Stimulated activated effector memory CD8-positive, alpha-beta T cell treated with anti-CD3 and anti-CD28 coated beads, Interleukin-12 subunit alpha, Interleukin-12 subunit beta, amount 100 ng/mL, for 72 hours (primary cell): Measurements from ENCODE around the gene MEIOSIN.
A peak's percentile ranks its signal among the peaks of the same experiment; 100 is the strongest.
"Not testable (repeated sequence)": the region's sequence is repeated elsewhere in the genome, so short reads cannot be mapped to it uniquely, and the experiment has no call there.

Experiments used
- ATAC-seq: fragments of 150-1000 bp; cut with Tn5 transposase; 2 replicates; pipeline ENCODE4 v1.10.0; 2021
- DNase-seq, 2 donors: peaks; one replicate each; pipeline ENCODE4 v3.0.0; 2021 to 2022; ENCODE audit warnings: low spot score in 2 of 2
- H3K27ac Mint-ChIP-seq: one replicate; pipeline ENCODE4 v1.8.0; 2022; ENCODE audit warnings: mild to moderate bottlenecking, mixed read lengths
- H3K36me3 Mint-ChIP-seq: one replicate; pipeline ENCODE4 v1.8.0; 2022; ENCODE audit warnings: mild to moderate bottlenecking, mixed read lengths
- H3K4me1 Mint-ChIP-seq: one replicate; pipeline ENCODE4 v1.8.0; 2022; ENCODE audit warnings: mixed read lengths
- H3K4me3 Mint-ChIP-seq: one replicate; pipeline ENCODE4 v1.8.0; 2022; ENCODE audit warnings: mild to moderate bottlenecking, mixed read lengths
- H3K9me3 Mint-ChIP-seq: one replicate; pipeline ENCODE4 v1.8.0; 2022; ENCODE audit warnings: mixed read lengths

MEIOSIN gene

GRCh38 chr19:45733160-45733810, at the start of gene MEIOSIN:
Gene MEIOSIN, plus strand, starts transcription at chr19:45733439. Its CDS starts 1,938 bp downstream, at chr19:45735377.
- peaks cover 24% of the 10 kb centered on the region for H3K4me1 Mint-ChIP-seq
- no peak within 1 kb of the TSS for H3K4me3 Mint-ChIP-seq
- ATAC-seq = no peak
- peaks cover 6% of the 10 kb centered on the region for H3K36me3 Mint-ChIP-seq
- H3K9me3 Mint-ChIP-seq = no peaks in the 10 kb centered on the region
- no peak for DNase-seq
- no peak within 1 kb of the TSS for H3K27ac Mint-ChIP-seq

- ATAC-seq, H3K9me3 Mint-ChIP-seq, H3K27ac Mint-ChIP-seq, H3K4me3 Mint-ChIP-seq, DNase-seq: not testable (repeated sequence)
- peaks cover 18% of the 10 kb centered on the region for H3K4me1 Mint-ChIP-seq
- peaks cover 82% of the 10 kb centered on the region for H3K36me3 Mint-ChIP-seq
These were observed 48.2 kb upstream of the MEIOSIN start for GRCh38 chr19:45685045-45685444.

GRCh38 chr19:45687599-45687998, 45.6 kb upstream of the MEIOSIN start:
- peaks cover 19% of the 10 kb centered on the region for H3K4me1 Mint-ChIP-seq
- H3K36me3 Mint-ChIP-seq = peaks cover 95% of the 10 kb centered on the region
- ATAC-seq (no peak), DNase-seq (no peak)
- no peaks in the 10 kb centered on the region for H3K9me3 Mint-ChIP-seq
- H3K4me3 Mint-ChIP-seq = no peak overlapping the region
- H3K27ac Mint-ChIP-seq = no peak overlapping the region

- Mint-ChIP-seq H3K27ac (peak within 1 kb of the TSS; percentile 97), H3K4me1 (peaks cover 31% of the 10 kb centered on the region), H3K9me3 (no peaks in the 10 kb centered on the region), H3K36me3 (peaks cover 95% of the 10 kb centered on the region), H3K4me3 (peak within 1 kb of the TSS; percentile 90)
- ATAC-seq = peak; percentile 62
- DNase-seq = no peak
These were observed 41.6 kb upstream of the MEIOSIN start, which contains the start of gene SNRPD2 for GRCh38 chr19:45691516-45692186. Gene SNRPD2, minus strand, starts transcription at chr19:45691953. Its CDS starts 65 bp downstream, at chr19:45691888.

GRCh38 chr19:45692187-45693105, 40.8 kb upstream of the MEIOSIN start, which contains the start of gene QPCTL:
Gene QPCTL, plus strand, starts transcription at chr19:45692666. Its CDS starts 38 bp downstream, at chr19:45692704.
- Mint-ChIP-seq H3K36me3 (peaks cover 95% of the 10 kb centered on the region), H3K4me1 (peaks cover 33% of the 10 kb centered on the region), H3K4me3 (peak within 1 kb of the TSS; percentile 90), H3K27ac (peak within 1 kb of the TSS; percentile 97), H3K9me3 (no peaks in the 10 kb centered on the region)
- peak; percentile 92 to 99 for DNase-seq
- ATAC-seq = peak; percentile 95

- ATAC-seq (no peak), DNase-seq (peak; percentile 77 to 89)
- H3K4me3 Mint-ChIP-seq = peak overlapping the region; percentile 90
- H3K36me3 Mint-ChIP-seq = peaks cover 95% of the 10 kb centered on the region
- H3K27ac Mint-ChIP-seq = peak overlapping the region; percentile 97
- peaks cover 38% of the 10 kb centered on the region for H3K4me1 Mint-ChIP-seq
- no peaks in the 10 kb centered on the region for H3K9me3 Mint-ChIP-seq
These were observed 40.0 kb upstream of the MEIOSIN start for GRCh38 chr19:45693106-45693788.

- DNase-seq = no peak
- H3K4me3 Mint-ChIP-seq = no peak overlapping the region
- no peak for ATAC-seq
- H3K4me1 Mint-ChIP-seq = peaks cover 7% of the 10 kb centered on the region
- H3K9me3 Mint-ChIP-seq = no peaks in the 10 kb centered on the region
- H3K36me3 Mint-ChIP-seq = peaks cover 81% of the 10 kb centered on the region
- H3K27ac Mint-ChIP-seq = no peak overlapping the region
These were observed 31.6 kb upstream of the MEIOSIN start for GRCh38 chr19:45701676-45702075.

- Mint-ChIP-seq H3K36me3 (peaks cover 75% of the 10 kb centered on the region), H3K27ac (no peak overlapping the region), H3K4me3 (no peak overlapping the region), H3K4me1 (no peaks in the 10 kb centered on the region), H3K9me3 (no peaks in the 10 kb centered on the region)
- ATAC-seq = peak; percentile 13
- no peak for DNase-seq
These were observed 28.1 kb upstream of the MEIOSIN start for GRCh38 chr19:45705115-45705514.

- no peak overlapping the region for H3K27ac Mint-ChIP-seq
- DNase-seq = no peak
- H3K4me1 Mint-ChIP-seq = peaks cover 7% of the 10 kb centered on the region
- H3K4me3 Mint-ChIP-seq = no peak overlapping the region
- H3K9me3 Mint-ChIP-seq = no peaks in the 10 kb centered on the region
- ATAC-seq = no peak
- peaks cover 75% of the 10 kb centered on the region for H3K36me3 Mint-ChIP-seq
These were observed 27.4 kb upstream of the MEIOSIN start for GRCh38 chr19:45705710-45706415.

GRCh38 chr19:45710356-45711130, 22.7 kb upstream of the MEIOSIN start:
- Mint-ChIP-seq H3K4me1 (peaks cover 10% of the 10 kb centered on the region), H3K4me3 (no peak overlapping the region), H3K9me3 (no peaks in the 10 kb centered on the region), H3K27ac (peak overlapping the region; percentile 60), H3K36me3 (peaks cover 67% of the 10 kb centered on the region)
- no peak for ATAC-seq
- no peak for DNase-seq

- H3K36me3 Mint-ChIP-seq = peaks cover 83% of the 10 kb centered on the region
- ATAC-seq (no peak), DNase-seq (no peak)
- H3K4me1 Mint-ChIP-seq = peaks cover 25% of the 10 kb centered on the region
- no peak overlapping the region for H3K4me3 Mint-ChIP-seq
- no peaks in the 10 kb centered on the region for H3K9me3 Mint-ChIP-seq
- peak overlapping the region; percentile 60 for H3K27ac Mint-ChIP-seq
These were observed 21.2 kb upstream of the MEIOSIN start for GRCh38 chr19:45711851-45712698.

- Mint-ChIP-seq H3K4me3 (no peak overlapping the region), H3K9me3 (no peaks in the 10 kb centered on the region), H3K27ac (no peak overlapping the region), H3K4me1 (peaks cover 31% of the 10 kb centered on the region), H3K36me3 (peaks cover 84% of the 10 kb centered on the region)
- ATAC-seq (no peak), DNase-seq (no peak)
These were observed 20.6 kb upstream of the MEIOSIN start for GRCh38 chr19:45712699-45713067.

- Mint-ChIP-seq H3K9me3 (no peaks in the 10 kb centered on the region), H3K27ac (no peak overlapping the region), H3K4me3 (no peak overlapping the region), H3K4me1 (peaks cover 36% of the 10 kb centered on the region), H3K36me3 (peaks cover 80% of the 10 kb centered on the region)
- ATAC-seq (no peak), DNase-seq (no peak)
These were observed 20.1 kb upstream of the MEIOSIN start for GRCh38 chr19:45713141-45713540.
